Neural progenitor cell (in vitro differentiated cells): ENCODE data around the gene WDR37. TPM values are rescaled to one million over a fixed set of nuclear protein-coding genes. Genes with fewer than 3 reads are reported as not detected.

ENCODE experiments used
- DNase-seq: peaks from one replicate; pipeline ENCODE4 v3.0.0-alpha.2; 2016; ENCODE audit warnings: low spot score
- H2AFZ ChIP-seq: fragments of 200-600 bp; sonication (generic); replicated peaks from 2 replicates; pipeline ENCODE4 v1.6.1; 2016; ENCODE audit warnings: antibody characterized with exemption
- H3F3A ChIP-seq: fragments of 200-600 bp; sonication (generic); 2 replicates; pipeline ENCODE4 v1.6.1; 2016; ENCODE audit warnings: antibody characterized with exemption, low read depth
- H3K27ac ChIP-seq: fragments of 200-600 bp; sonication (generic); 2 replicates; pipeline ENCODE4 v1.5.1; 2016; ENCODE audit warnings: mild to moderate bottlenecking
- H3K27me3 ChIP-seq: fragments of 200-600 bp; sonication (generic); 2 replicates; pipeline ENCODE4 v1.6.1; 2016; ENCODE audit warnings: mild to moderate bottlenecking, moderate library complexity
- H3K36me3 ChIP-seq: fragments of 200-600 bp; sonication (generic); 2 replicates; pipeline ENCODE4 v1.5.1; 2016
- H3K4me1 ChIP-seq: fragments of 200-600 bp; sonication (generic); 2 replicates; pipeline ENCODE4 v1.6.1; 2016; ENCODE audit warnings: mixed run types
- H3K4me2 ChIP-seq: fragments of 200-600 bp; sonication (generic); 2 replicates; pipeline ENCODE4 v1.6.1; 2016
- H3K4me3 ChIP-seq: fragments of 200-600 bp; sonication (generic); 2 replicates; pipeline ENCODE4 v1.5.1; 2016
- H3K79me2 ChIP-seq: fragments of 200-600 bp; sonication (generic); 2 replicates; pipeline ENCODE4 v1.6.1; 2016; ENCODE audit warnings: low read depth
- H3K9ac ChIP-seq: fragments of 200-600 bp; sonication (generic); 2 replicates; pipeline ENCODE4 v1.6.1; 2016
- H3K9me3 ChIP-seq: fragments of 200-600 bp; sonication (generic); 2 replicates; pipeline ENCODE4 v1.5.1; 2016; ENCODE audit warnings: low read depth
- H4K20me1 ChIP-seq: fragments of 200-600 bp; sonication (generic); 2 replicates; pipeline ENCODE4 v1.6.1; 2016; ENCODE audit warnings: low read depth
- H3K27ac Mint-ChIP-seq: 3 replicates; pipeline ENCODE4 v1.8.0; 2021; ENCODE audit warnings: mixed read lengths
- H3K27me3 Mint-ChIP-seq: 2 replicates; pipeline ENCODE4 v1.8.0; 2022; ENCODE audit warnings: low read depth, mild to moderate bottlenecking, inconsistent platforms, moderate library complexity, mixed read lengths; ENCODE audit not compliant: insufficient read depth
- H3K36me3 Mint-ChIP-seq: 3 replicates; pipeline ENCODE4 v1.8.0; 2021; ENCODE audit warnings: mixed read lengths
- H3K4me1 Mint-ChIP-seq: 3 replicates; pipeline ENCODE4 v1.8.0; 2021; ENCODE audit warnings: mixed read lengths
- H3K4me3 Mint-ChIP-seq: 3 replicates; pipeline ENCODE4 v1.8.0; 2021; ENCODE audit warnings: mild to moderate bottlenecking, moderate library complexity, mixed read lengths
- H3K9me3 Mint-ChIP-seq: 3 replicates; pipeline ENCODE4 v1.8.0; 2020; ENCODE audit warnings: mixed read lengths
- CTCF ChIP-seq: fragments of 200-600 bp; sonication (generic); IDR thresholded peaks from 2 replicates; pipeline ENCODE4 v1.5.1; 2017; ENCODE audit warnings: antibody characterized with exemption, mild to moderate bottlenecking
- EZH2 ChIP-seq: fragments of 200-600 bp; sonication (generic); IDR thresholded peaks from 2 replicates; pipeline ENCODE4 v1.6.1; 2017; ENCODE audit warnings: antibody characterized with exemption, mild to moderate bottlenecking, moderate library complexity
- EZH2phosphoT487 ChIP-seq: fragments of 200-600 bp; sonication (generic); IDR thresholded peaks from 2 replicates; pipeline ENCODE4 v1.6.1; 2017; ENCODE audit warnings: antibody characterized with exemption
- total RNA-seq: library from RNA; depleted of rRNA; stranded (reverse); fragments of >200 nt; gene quantifications from 2 replicates; pipeline ENCODE4 v1.2.3, GENCODE V29; 2015; ENCODE audit warnings: low replicate concordance

Gene WDR37
- total RNA-seq, 1 donor from 2014 or later, result 14.7 TPM

GRCh38 chr10:1107679-1108078, 51.5 kb downstream of the WDR37 start:
- H3K27me3 ChIP-seq, result no peaks in the 10 kb centered on the region
- peaks cover 3% of the 10 kb centered on the region for H3K79me2 ChIP-seq

GRCh38 chr10:1109795-1110673, 53.8 kb downstream of the WDR37 start:
- DNase-seq, result peak; percentile 81
- H2AFZ ChIP-seq, result no peak overlapping the region
- Mint-ChIP-seq H3K27me3 (peaks cover 4% of the 10 kb centered on the region), H3K9me3 (no peaks in the 10 kb centered on the region), H3K4me3 (no peak overlapping the region), H3K4me1 (peaks cover 9% of the 10 kb centered on the region), H3K27ac (no peak overlapping the region), H3K36me3 (peaks cover 51% of the 10 kb centered on the region)
- H3K79me2 ChIP-seq, result peaks cover 3% of the 10 kb centered on the region
- H4K20me1 ChIP-seq, result peaks cover 8% of the 10 kb centered on the region
- H3K27ac ChIP-seq, result no peak overlapping the region
- H3K4me1 ChIP-seq, result peaks cover 5% of the 10 kb centered on the region
- no peak overlapping the region for H3K4me3 ChIP-seq
- no peaks in the 10 kb centered on the region for H3K9me3 ChIP-seq
- no peaks in the 10 kb centered on the region for H3K27me3 ChIP-seq
- TF ChIP-seq CTCF (peak; percentile 86), EZH2 (no peak)
- H3F3A ChIP-seq, result no peaks in the 10 kb centered on the region
- H3K4me2 ChIP-seq, result no peak overlapping the region
- no peak overlapping the region for H3K9ac ChIP-seq
- no peaks in the 10 kb centered on the region for H3K36me3 ChIP-seq

More at GRCh38 chr10:1107679-1108078, 51.5 kb downstream of the WDR37 start:
- Histone ChIP-seq H3K9ac (no peak overlapping the region), H2AFZ (no peak overlapping the region), H3K4me3 (no peak overlapping the region), H3F3A (no peaks in the 10 kb centered on the region), H3K4me2 (no peak overlapping the region), H4K20me1 (peaks cover 2% of the 10 kb centered on the region), H3K36me3 (no peaks in the 10 kb centered on the region), H3K4me1 (no peaks in the 10 kb centered on the region), H3K9me3 (no peaks in the 10 kb centered on the region), H3K27ac (no peak overlapping the region)
- Mint-ChIP-seq H3K4me1 (peaks cover 9% of the 10 kb centered on the region), H3K36me3 (peaks cover 58% of the 10 kb centered on the region), H3K4me3 (no peak overlapping the region), H3K27ac (no peak overlapping the region), H3K9me3 (no peaks in the 10 kb centered on the region), H3K27me3 (peaks cover 3% of the 10 kb centered on the region)
- no peak for DNase-seq
- TF ChIP-seq CTCF (no peak), EZH2phosphoT487 (no peak), EZH2 (no peak)

- Histone ChIP-seq H3K9ac (no peak overlapping the region), H4K20me1 (peaks cover 8% of the 10 kb centered on the region), H3K4me1 (peaks cover 5% of the 10 kb centered on the region), H3F3A (no peaks in the 10 kb centered on the region), H3K9me3 (no peaks in the 10 kb centered on the region), H3K36me3 (no peaks in the 10 kb centered on the region), H3K27ac (no peak overlapping the region), H3K4me2 (no peak overlapping the region), H3K27me3 (no peaks in the 10 kb centered on the region), H3K4me3 (no peak overlapping the region), H3K79me2 (peaks cover 3% of the 10 kb centered on the region), H2AFZ (no peak overlapping the region)
- H3K9me3 Mint-ChIP-seq, result no peaks in the 10 kb centered on the region
- peak overlapping the region; percentile 84 for H3K27ac Mint-ChIP-seq
- peaks cover 9% of the 10 kb centered on the region for H3K4me1 Mint-ChIP-seq
- TF ChIP-seq EZH2 (no peak), CTCF (no peak), EZH2phosphoT487 (no peak)
- DNase-seq, result no peak
- peaks cover 4% of the 10 kb centered on the region for H3K27me3 Mint-ChIP-seq
- no peak overlapping the region for H3K4me3 Mint-ChIP-seq
- H3K36me3 Mint-ChIP-seq, result peaks cover 47% of the 10 kb centered on the region
Measured at GRCh38 chr10:1110674-1111119, 54.5 kb downstream of the WDR37 start.
